Liver (tissue), 9 donors: ENCODE measurements around the gene TUBGCP2. TPM values are rescaled to one million over a fixed set of nuclear protein-coding genes. Genes with fewer than 3 reads are reported as not detected.

Source experiments
- DNase-seq: peaks from one replicate; pipeline ENCODE4 v3.0.0-alpha.2; 2017; ENCODE audit warnings: low spot score
- H3K27ac ChIP-seq, 2 donors: one replicate each; pipeline ENCODE4 v1.7.0; 2013; ENCODE audit warnings: inconsistent platforms in 2 of 2, low read length in 2 of 2, control low read depth in 1 of 2, low read depth in 1 of 2, mild to moderate bottlenecking in 1 of 2
- H3K27me3 ChIP-seq, 4 donors: one replicate each; pipeline versions ENCODE4 v1.6.1 to v1.7.0; 2013; ENCODE audit warnings: low read length in 3 of 4, inconsistent platforms in 1 of 4, mild to moderate bottlenecking in 1 of 4, moderate library complexity in 1 of 4; ENCODE audit not compliant: control insufficient read depth in 4 of 4, insufficient read depth in 4 of 4
- H3K36me3 ChIP-seq, 4 donors: one replicate each; pipeline versions ENCODE4 v1.6.1 to v1.7.0; 2013; ENCODE audit warnings: low read length in 3 of 4, mild to moderate bottlenecking in 3 of 4, low read depth in 1 of 4, moderate library complexity in 1 of 4; ENCODE audit not compliant: control insufficient read depth in 4 of 4, insufficient read depth in 3 of 4
- H3K4me1 ChIP-seq, 4 donors: one replicate each; pipeline versions ENCODE4 v1.6.1 to v1.7.0; 2013; ENCODE audit warnings: low read length in 3 of 4, mild to moderate bottlenecking in 3 of 4, moderate library complexity in 1 of 4; ENCODE audit not compliant: control insufficient read depth in 4 of 4, insufficient read depth in 4 of 4
- H3K4me3 ChIP-seq, 3 donors: one replicate each; pipeline versions ENCODE4 v1.6.1 to v1.7.0; 2013; ENCODE audit warnings: low read length in 3 of 3, control low read depth in 1 of 3, low read depth in 1 of 3, mild to moderate bottlenecking in 1 of 3
- H3K9ac ChIP-seq, 2 donors: one replicate each; pipeline ENCODE4 v1.7.0; 2013; ENCODE audit warnings: low read length in 2 of 2, mild to moderate bottlenecking in 2 of 2, moderate library complexity in 2 of 2, control low read depth in 1 of 2, low read depth in 1 of 2
- H3K9me3 ChIP-seq, 4 donors: one replicate each; pipeline versions ENCODE4 v1.6.1 to v1.7.0; 2013; ENCODE audit warnings: low read length in 3 of 4; ENCODE audit not compliant: control insufficient read depth in 4 of 4
- ATF3 ChIP-seq: IDR thresholded peaks from 2 replicates; pipeline ENCODE4 v1.6.1; 2016; ENCODE audit warnings: antibody characterized with exemption
- FOXA1 ChIP-seq: IDR thresholded peaks from 2 replicates; pipeline ENCODE4 v1.6.1; 2016; ENCODE audit warnings: antibody characterized with exemption
- FOXA2 ChIP-seq: IDR thresholded peaks from 2 replicates; pipeline ENCODE4 v1.6.1; 2016; ENCODE audit warnings: antibody characterized with exemption
- GABPA ChIP-seq, 2 donors: IDR thresholded peaks in 1 of 2; conservative IDR thresholded peaks in 1 of 2; 2 replicates each; pipeline ENCODE4 v1.6.1; 2016; ENCODE audit warnings: antibody characterized with exemption in 2 of 2, mild to moderate bottlenecking in 1 of 2, moderate library complexity in 1 of 2
- HNF4G ChIP-seq: IDR thresholded peaks from 2 replicates; pipeline ENCODE4 v1.6.1; 2016; ENCODE audit warnings: antibody characterized with exemption
- JUND ChIP-seq, 2 donors: IDR thresholded peaks; 2 replicates each; pipeline ENCODE4 v1.6.1; 2016; ENCODE audit warnings: antibody characterized with exemption in 2 of 2
- NR2F2 ChIP-seq: IDR thresholded peaks from 2 replicates; pipeline ENCODE4 v1.6.1; 2016; ENCODE audit warnings: antibody characterized with exemption
- RAD21 ChIP-seq, 2 donors: IDR thresholded peaks; 2 replicates each; pipeline ENCODE4 v1.6.1; 2016; ENCODE audit warnings: antibody characterized with exemption in 2 of 2, mild to moderate bottlenecking in 2 of 2
- RXRA ChIP-seq, 2 donors: IDR thresholded peaks; 2 replicates each; pipeline ENCODE4 v1.6.1; 2017 to 2018; ENCODE audit warnings: antibody characterized with exemption in 2 of 2, mild to moderate bottlenecking in 1 of 2
- SP1 ChIP-seq: IDR thresholded peaks from 2 replicates; pipeline ENCODE4 v1.6.1; 2018; ENCODE audit warnings: antibody characterized with exemption, mild to moderate bottlenecking
- TAF1 ChIP-seq: conservative IDR thresholded peaks from 2 replicates; pipeline ENCODE4 v1.6.1; 2016; ENCODE audit warnings: antibody characterized with exemption, mild to moderate bottlenecking
- YY1 ChIP-seq: IDR thresholded peaks from 2 replicates; pipeline ENCODE4 v1.6.1; 2016; ENCODE audit warnings: antibody characterized with exemption, mild to moderate bottlenecking
- WGBS: extraction: QIAGEN DNeasy Blood & Tissue Kit; methylation state at CpG from one replicate; pipeline ENCODE4 v1.1.7; 2013; 5-methylcytosine and 5-hydroxymethylcytosine counted together
- polyA plus RNA-seq, 2 donors: library from polyadenylated mRNA; stranded (reverse) in 1 of 2; unstranded in 1 of 2; fragments of 200-250 nt in 1 of 2; fragments of >200 nt in 1 of 2; fragmentation: Nextera tagmentation in 1 of 2; extraction: Ambion mirVana in 1 of 2; gene quantifications; one replicate each; pipeline versions ENCODE4 v1.2.1 to v1.2.3, GENCODE V29; 2013 to 2015
- total RNA-seq, 2 donors: library from RNA; depleted of rRNA; stranded (reverse); fragments of >200 nt; gene quantifications; one replicate each; pipeline ENCODE4 v1.2.3, GENCODE V29; 2014
- TF ChIP-seq, protein P1 (sequence below): IDR thresholded peaks from 2 replicates; pipeline ENCODE4 v1.6.1; 2016; ENCODE audit warnings: antibody characterized with exemption, mild to moderate bottlenecking
- TF ChIP-seq, protein P2 (sequence below): fragments of 150-350 bp; IDR thresholded peaks from 2 replicates; pipeline ENCODE4 v1.5.1; 2017; ENCODE audit warnings: improper control_type of control experiment, low read depth, low read length; ENCODE audit not compliant: missing input control
- TF ChIP-seq, protein P3 (sequence below): IDR thresholded peaks from 2 replicates; pipeline ENCODE4 v1.6.1; 2016; ENCODE audit warnings: antibody characterized with exemption
- donor health status: healthy.
- donor health status: healthy.
- donor health status: healthy.
- donor health status: healthy.
- donor health status: healthy.

The TUBGCP2 gene
- total and polyA plus RNA-seq, 4 donors: 18.8 to 32.4 (median 27.6) TPM

GRCh38 chr10:133281084-133281483, 27.6 kb downstream of the TUBGCP2 start:
- no peaks in the 10 kb centered on the region for H3K9me3 ChIP-seq
- peaks cover 12 to 36% (median 27%) of the 10 kb centered on the region in 4 donors for H3K4me1 ChIP-seq
- no peaks in the 10 kb centered on the region for H3K27me3 ChIP-seq
- 96% methylated on average over 14 of the region's 15 CpGs for WGBS
- H3K4me3 ChIP-seq: no peak overlapping the region
- no peak overlapping the region for H3K9ac ChIP-seq
- H3K27ac ChIP-seq: no peak overlapping the region
- TF ChIP-seq, protein P1, sequence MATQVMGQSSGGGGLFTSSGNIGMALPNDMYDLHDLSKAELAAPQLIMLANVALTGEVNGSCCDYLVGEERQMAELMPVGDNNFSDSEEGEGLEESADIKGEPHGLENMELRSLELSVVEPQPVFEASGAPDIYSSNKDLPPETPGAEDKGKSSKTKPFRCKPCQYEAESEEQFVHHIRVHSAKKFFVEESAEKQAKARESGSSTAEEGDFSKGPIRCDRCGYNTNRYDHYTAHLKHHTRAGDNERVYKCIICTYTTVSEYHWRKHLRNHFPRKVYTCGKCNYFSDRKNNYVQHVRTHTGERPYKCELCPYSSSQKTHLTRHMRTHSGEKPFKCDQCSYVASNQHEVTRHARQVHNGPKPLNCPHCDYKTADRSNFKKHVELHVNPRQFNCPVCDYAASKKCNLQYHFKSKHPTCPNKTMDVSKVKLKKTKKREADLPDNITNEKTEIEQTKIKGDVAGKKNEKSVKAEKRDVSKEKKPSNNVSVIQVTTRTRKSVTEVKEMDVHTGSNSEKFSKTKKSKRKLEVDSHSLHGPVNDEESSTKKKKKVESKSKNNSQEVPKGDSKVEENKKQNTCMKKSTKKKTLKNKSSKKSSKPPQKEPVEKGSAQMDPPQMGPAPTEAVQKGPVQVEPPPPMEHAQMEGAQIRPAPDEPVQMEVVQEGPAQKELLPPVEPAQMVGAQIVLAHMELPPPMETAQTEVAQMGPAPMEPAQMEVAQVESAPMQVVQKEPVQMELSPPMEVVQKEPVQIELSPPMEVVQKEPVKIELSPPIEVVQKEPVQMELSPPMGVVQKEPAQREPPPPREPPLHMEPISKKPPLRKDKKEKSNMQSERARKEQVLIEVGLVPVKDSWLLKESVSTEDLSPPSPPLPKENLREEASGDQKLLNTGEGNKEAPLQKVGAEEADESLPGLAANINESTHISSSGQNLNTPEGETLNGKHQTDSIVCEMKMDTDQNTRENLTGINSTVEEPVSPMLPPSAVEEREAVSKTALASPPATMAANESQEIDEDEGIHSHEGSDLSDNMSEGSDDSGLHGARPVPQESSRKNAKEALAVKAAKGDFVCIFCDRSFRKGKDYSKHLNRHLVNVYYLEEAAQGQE: no peak
- TF ChIP-seq HNF4G (no peak), ATF3 (no peak), GABPA (IDR thresholded peaks at IDR 0.05 in 1 of 2, conservative IDR thresholded peaks at IDR 0.05 in 1 of 2) (no peak), FOXA2 (no peak), YY1 (no peak), TAF1 (no peak), FOXA1 (no peak), SP1 (no peak), RAD21 (IDR thresholded peaks at IDR 0.05) (no peak)
- TF ChIP-seq, protein P2, sequence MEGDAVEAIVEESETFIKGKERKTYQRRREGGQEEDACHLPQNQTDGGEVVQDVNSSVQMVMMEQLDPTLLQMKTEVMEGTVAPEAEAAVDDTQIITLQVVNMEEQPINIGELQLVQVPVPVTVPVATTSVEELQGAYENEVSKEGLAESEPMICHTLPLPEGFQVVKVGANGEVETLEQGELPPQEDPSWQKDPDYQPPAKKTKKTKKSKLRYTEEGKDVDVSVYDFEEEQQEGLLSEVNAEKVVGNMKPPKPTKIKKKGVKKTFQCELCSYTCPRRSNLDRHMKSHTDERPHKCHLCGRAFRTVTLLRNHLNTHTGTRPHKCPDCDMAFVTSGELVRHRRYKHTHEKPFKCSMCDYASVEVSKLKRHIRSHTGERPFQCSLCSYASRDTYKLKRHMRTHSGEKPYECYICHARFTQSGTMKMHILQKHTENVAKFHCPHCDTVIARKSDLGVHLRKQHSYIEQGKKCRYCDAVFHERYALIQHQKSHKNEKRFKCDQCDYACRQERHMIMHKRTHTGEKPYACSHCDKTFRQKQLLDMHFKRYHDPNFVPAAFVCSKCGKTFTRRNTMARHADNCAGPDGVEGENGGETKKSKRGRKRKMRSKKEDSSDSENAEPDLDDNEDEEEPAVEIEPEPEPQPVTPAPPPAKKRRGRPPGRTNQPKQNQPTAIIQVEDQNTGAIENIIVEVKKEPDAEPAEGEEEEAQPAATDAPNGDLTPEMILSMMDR: no peak
- TF ChIP-seq, protein P3, sequence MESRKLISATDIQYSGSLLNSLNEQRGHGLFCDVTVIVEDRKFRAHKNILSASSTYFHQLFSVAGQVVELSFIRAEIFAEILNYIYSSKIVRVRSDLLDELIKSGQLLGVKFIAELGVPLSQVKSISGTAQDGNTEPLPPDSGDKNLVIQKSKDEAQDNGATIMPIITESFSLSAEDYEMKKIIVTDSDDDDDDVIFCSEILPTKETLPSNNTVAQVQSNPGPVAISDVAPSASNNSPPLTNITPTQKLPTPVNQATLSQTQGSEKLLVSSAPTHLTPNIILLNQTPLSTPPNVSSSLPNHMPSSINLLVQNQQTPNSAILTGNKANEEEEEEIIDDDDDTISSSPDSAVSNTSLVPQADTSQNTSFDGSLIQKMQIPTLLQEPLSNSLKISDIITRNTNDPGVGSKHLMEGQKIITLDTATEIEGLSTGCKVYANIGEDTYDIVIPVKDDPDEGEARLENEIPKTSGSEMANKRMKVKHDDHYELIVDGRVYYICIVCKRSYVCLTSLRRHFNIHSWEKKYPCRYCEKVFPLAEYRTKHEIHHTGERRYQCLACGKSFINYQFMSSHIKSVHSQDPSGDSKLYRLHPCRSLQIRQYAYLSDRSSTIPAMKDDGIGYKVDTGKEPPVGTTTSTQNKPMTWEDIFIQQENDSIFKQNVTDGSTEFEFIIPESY: no peak
- H3K36me3 ChIP-seq: peaks cover 24 to 60% (median 38%) of the 10 kb centered on the region in 4 donors
- DNase-seq: no peak

DNA sequence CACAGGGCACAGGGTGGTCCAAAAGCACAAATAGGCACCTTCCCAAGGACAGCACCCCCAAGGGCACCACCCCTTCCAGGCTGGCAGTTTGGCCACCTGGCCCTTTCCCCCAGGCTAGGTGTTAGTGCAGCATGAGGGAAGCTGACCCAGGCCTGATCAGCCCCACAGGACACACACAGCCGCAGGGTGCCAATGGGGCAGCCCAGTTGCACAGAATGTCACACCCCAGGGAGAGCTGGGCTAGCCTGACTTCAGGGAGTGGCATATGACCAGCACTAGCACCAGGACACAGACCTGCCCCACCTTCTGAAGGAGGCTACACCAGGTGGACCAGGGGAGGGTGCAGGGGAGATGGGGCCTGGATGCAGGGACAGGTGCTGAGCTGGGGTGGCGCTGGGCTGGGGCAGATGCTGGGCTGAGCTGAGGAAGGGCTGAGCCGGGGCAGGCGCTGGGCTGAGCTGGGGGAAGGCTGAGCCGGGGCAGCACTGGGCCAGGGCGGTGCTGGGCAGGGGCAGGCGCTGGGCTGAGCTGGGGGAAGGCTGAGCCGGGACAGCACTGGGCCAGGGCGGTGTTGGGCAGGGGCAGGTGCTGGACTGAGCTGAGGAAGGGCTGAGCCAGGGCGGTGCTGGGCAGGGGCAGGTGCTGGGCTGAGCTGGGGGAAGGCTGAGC, 28.1 kb downstream of the TUBGCP2 start:
- Histone ChIP-seq H3K36me3 (peaks cover 22 to 55% (median 34%) of the 10 kb centered on the region in 4 donors), H3K9me3 (no peaks in the 10 kb centered on the region), H3K4me1 (peaks cover 12 to 36% (median 27%) of the 10 kb centered on the region in 4 donors), H3K4me3 (no peak overlapping the region), H3K27ac (peak overlapping the region in 1 of 2 donors; percentile 64), H3K9ac (no peak overlapping the region), H3K27me3 (no peaks in the 10 kb centered on the region)
- TF ChIP-seq HNF4G (no peak), RXRA (IDR thresholded peaks at IDR 0.05) (no peak), FOXA1 (no peak), SP1 (no peak), NR2F2 (no peak), YY1 (no peak), FOXA2 (no peak), JUND (IDR thresholded peaks at IDR 0.05) (no peak), GABPA (IDR thresholded peaks at IDR 0.05 in 1 of 2, conservative IDR thresholded peaks at IDR 0.05 in 1 of 2) (no peak), RAD21 (IDR thresholded peaks at IDR 0.05) (no peak)
- TF ChIP-seq, protein P1: no peak
- WGBS: 91% methylated on average over 10 of the region's 10 CpGs
- DNase-seq: no peak
